Suprapubic skin (tissue), 4 donors: ENCODE measurements around the gene SPIB. TPM values are rescaled to one million over a fixed set of nuclear protein-coding genes. Genes with fewer than 3 reads are reported as not detected.

Experiments used
- DNase-seq, 2 donors: peaks; one replicate each; pipeline ENCODE4 v3.0.0-alpha.2; 2019; ENCODE audit warnings: low spot score in 2 of 2
- H3K27ac ChIP-seq: fragments of 200-600 bp; sonication (generic); one replicate; pipeline ENCODE4 v1.5.1; 2019
- H3K27me3 ChIP-seq: fragments of 200-600 bp; sonication (generic); one replicate; pipeline ENCODE4 v1.5.1; 2019
- H3K36me3 ChIP-seq: fragments of 200-600 bp; sonication (generic); one replicate; pipeline ENCODE4 v1.5.1; 2019
- H3K4me1 ChIP-seq: fragments of 200-600 bp; sonication (generic); one replicate; pipeline ENCODE4 v1.5.1; 2019
- H3K4me3 ChIP-seq: fragments of 200-600 bp; sonication (generic); one replicate; pipeline ENCODE4 v1.5.1; 2019; ENCODE audit warnings: mild to moderate bottlenecking
- H3K9me3 ChIP-seq: fragments of 200-600 bp; sonication (generic); one replicate; pipeline ENCODE4 v1.5.1; 2019
- CTCF ChIP-seq, 2 donors: fragments of 200-600 bp in 1 of 2; fragments of 450-650 bp in 1 of 2; sonication (generic) in 1 of 2; IDR thresholded peaks; one replicate each; pipeline ENCODE4 v1.5.1; 2016 to 2019; ENCODE audit warnings: antibody characterized with exemption in 2 of 2, mild to moderate bottlenecking in 1 of 2, moderate library complexity in 1 of 2
- EP300 ChIP-seq: sonication (generic); formaldehyde crosslinking; IDR thresholded peaks from one replicate; pipeline ENCODE4 v1.6.1; 2017; ENCODE audit warnings: antibody characterized with exemption
- POLR2A ChIP-seq, 2 donors: fragments of 450-650 bp; IDR thresholded peaks; one replicate each; pipeline ENCODE4 v1.6.1; 2017; ENCODE audit warnings: antibody characterized with exemption in 2 of 2, mild to moderate bottlenecking in 2 of 2, moderate library complexity in 2 of 2
- POLR2AphosphoS5 ChIP-seq, 3 donors: sonication (generic); formaldehyde crosslinking; IDR thresholded peaks; one replicate each; pipeline ENCODE4 v1.6.1; 2017; ENCODE audit warnings: antibody characterized with exemption in 3 of 3
- WGBS: methylation state at CpG from one replicate; pipeline ENCODE4 v1.1.5; 2018; 5-methylcytosine and 5-hydroxymethylcytosine counted together
- total RNA-seq, 4 donors: library from RNA; depleted of rRNA; stranded (reverse); fragments of >200 nt; gene quantifications; one replicate each; pipeline ENCODE4 v1.1.0, GENCODE V29; 2016

Gene SPIB
- total RNA-seq, 4 donors from 2014 or later: not detected

DNA sequence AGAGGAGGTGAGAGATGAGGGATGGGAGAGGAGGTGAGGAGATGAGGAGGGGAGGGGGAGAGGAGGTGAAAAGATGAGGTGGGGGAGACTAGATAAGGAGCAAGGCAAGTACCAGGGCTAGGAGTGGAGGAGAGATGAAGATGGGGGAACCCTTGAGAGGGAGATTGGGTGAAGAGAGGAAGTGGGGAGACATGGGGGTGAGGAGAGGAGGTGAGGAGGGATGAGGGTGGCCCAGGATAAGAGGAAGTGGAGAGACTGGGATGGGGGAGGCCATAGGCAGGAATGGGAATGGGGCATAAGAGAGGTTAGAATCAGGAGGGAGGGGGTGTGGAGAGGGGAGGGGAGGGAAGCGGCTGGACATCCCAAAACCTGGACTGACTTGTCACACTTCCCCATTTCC, 40.9 kb downstream of the SPIB start:
- TF ChIP-seq CTCF (IDR thresholded peaks at IDR 0.05): no peak
- no peak for TF ChIP-seq POLR2A (IDR thresholded peaks at IDR 0.05)
- TF ChIP-seq POLR2AphosphoS5 (IDR thresholded peaks at IDR 0.05): no peak
- Histone ChIP-seq H3K36me3 (no peaks in the 10 kb centered on the region), H3K9me3 (no peaks in the 10 kb centered on the region), H3K4me3 (no peak overlapping the region), H3K27me3 (peaks cover 53% of the 10 kb centered on the region), H3K27ac (no peak overlapping the region), H3K4me1 (no peaks in the 10 kb centered on the region)
- DNase-seq: no peak
- WGBS: 63% methylated on average over 1 of the region's 1 CpG

GRCh38 chr19:50460161-50460765, 41.5 kb downstream of the SPIB start:
- Histone ChIP-seq H3K4me1 (no peaks in the 10 kb centered on the region), H3K27ac (no peak overlapping the region), H3K9me3 (no peaks in the 10 kb centered on the region), H3K27me3 (peaks cover 53% of the 10 kb centered on the region), H3K4me3 (no peak overlapping the region), H3K36me3 (no peaks in the 10 kb centered on the region)
- WGBS: 23% methylated on average over 13 of the region's 13 CpGs
- no peak for DNase-seq
- TF ChIP-seq POLR2A (IDR thresholded peaks at IDR 0.05): no peak
- no peak for TF ChIP-seq EP300
- no peak for TF ChIP-seq POLR2AphosphoS5 (IDR thresholded peaks at IDR 0.05)
- no peak for TF ChIP-seq CTCF (IDR thresholded peaks at IDR 0.05)

- Histone ChIP-seq H3K27ac (no peak overlapping the region), H3K4me1 (peaks cover 1% of the 10 kb centered on the region), H3K4me3 (no peak overlapping the region), H3K36me3 (no peaks in the 10 kb centered on the region), H3K9me3 (no peaks in the 10 kb centered on the region), H3K27me3 (peaks cover 53% of the 10 kb centered on the region)
- TF ChIP-seq EP300 (no peak), POLR2A (IDR thresholded peaks at IDR 0.05) (no peak), POLR2AphosphoS5 (IDR thresholded peaks at IDR 0.05) (no peak), CTCF (IDR thresholded peaks at IDR 0.05) (peak; percentile 61 to 88)
- no peak for DNase-seq
- 37% methylated on average over 28 of the region's 28 CpGs for WGBS
Observed at GRCh38 chr19:50461066-50461875, 42.5 kb downstream of the SPIB start.

DNA sequence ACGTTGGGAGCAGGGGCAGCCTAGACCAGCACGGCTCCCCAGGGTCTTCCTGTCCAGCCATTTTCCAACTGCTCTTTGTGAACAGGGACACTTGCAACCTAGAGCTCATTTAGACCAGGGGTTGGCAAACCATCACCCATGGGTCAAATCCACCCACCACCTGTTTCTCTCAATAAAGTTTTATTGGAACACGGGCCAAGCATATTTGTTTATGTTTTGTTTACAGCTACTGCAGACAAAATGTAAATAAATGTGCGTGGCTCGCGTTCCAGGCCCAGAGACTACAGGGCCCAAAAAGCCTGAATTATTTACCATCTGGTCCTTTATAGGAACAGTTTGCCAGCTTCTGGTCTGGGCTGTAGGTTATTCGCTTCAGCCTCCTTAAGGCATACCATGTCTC, 44.2 kb downstream of the SPIB start:
- DNase-seq: no peak
- H3K9me3 ChIP-seq: no peaks in the 10 kb centered on the region
- no peaks in the 10 kb centered on the region for H3K36me3 ChIP-seq
- WGBS: 82% methylated on average over 7 of the region's 7 CpGs
- peaks cover 37% of the 10 kb centered on the region for H3K27me3 ChIP-seq
- H3K4me1 ChIP-seq: peaks cover 5% of the 10 kb centered on the region
- TF ChIP-seq CTCF (IDR thresholded peaks at IDR 0.05) (no peak), POLR2A (IDR thresholded peaks at IDR 0.05) (no peak), POLR2AphosphoS5 (IDR thresholded peaks at IDR 0.05) (no peak), EP300 (no peak)
- H3K27ac ChIP-seq: no peak overlapping the region
- H3K4me3 ChIP-seq: no peak overlapping the region

GRCh38 chr19:50464348-50464747, 45.6 kb downstream of the SPIB start:
- TF ChIP-seq EP300 (no peak), POLR2A (IDR thresholded peaks at IDR 0.05) (no peak), CTCF (IDR thresholded peaks at IDR 0.05) (no peak), POLR2AphosphoS5 (IDR thresholded peaks at IDR 0.05) (no peak)
- no peak for DNase-seq
- no peaks in the 10 kb centered on the region for H3K9me3 ChIP-seq
- no peak overlapping the region for H3K27ac ChIP-seq
- no peak overlapping the region for H3K4me3 ChIP-seq
- 83% methylated on average over 17 of the region's 19 CpGs for WGBS
- H3K36me3 ChIP-seq: no peaks in the 10 kb centered on the region
- peaks cover 5% of the 10 kb centered on the region for H3K4me1 ChIP-seq
- peaks cover 24% of the 10 kb centered on the region for H3K27me3 ChIP-seq
